Esophagus (tissue), 2 donors: Measurements from ENCODE around the gene TRIM38. TPM values are rescaled to one million over a fixed set of nuclear protein-coding genes. Genes with fewer than 3 reads are reported as not detected.
A peak's percentile ranks its signal among the peaks of the same experiment; 100 is the strongest.

Source experiments
- H3K27ac ChIP-seq, 2 donors: one replicate each; pipeline ENCODE4 v1.5.1; 2013; ENCODE audit warnings: low read depth in 2 of 2, mild to moderate bottlenecking in 2 of 2, inconsistent platforms in 1 of 2, low read length in 1 of 2, moderate library complexity in 1 of 2
- H3K27me3 ChIP-seq, 2 donors: one replicate each; pipeline ENCODE4 v1.6.1; 2013; ENCODE audit warnings: low read length in 2 of 2, control low read depth in 1 of 2, mild to moderate bottlenecking in 1 of 2; ENCODE audit not compliant: insufficient read depth in 2 of 2, control insufficient read depth in 1 of 2
- H3K36me3 ChIP-seq, 2 donors: one replicate each; pipeline ENCODE4 v1.6.1; 2013; ENCODE audit warnings: low read length in 1 of 2; ENCODE audit not compliant: control insufficient read depth in 2 of 2, insufficient read depth in 2 of 2
- H3K4me1 ChIP-seq, 2 donors: one replicate each; pipeline ENCODE4 v1.6.1; 2013; ENCODE audit warnings: low read length in 1 of 2; ENCODE audit not compliant: control insufficient read depth in 2 of 2, insufficient read depth in 2 of 2
- H3K4me3 ChIP-seq, 2 donors: one replicate each; pipeline ENCODE4 v1.5.1; 2013; ENCODE audit warnings: low read length in 2 of 2, mild to moderate bottlenecking in 2 of 2, low read depth in 1 of 2, moderate library complexity in 1 of 2
- H3K9me3 ChIP-seq, 2 donors: one replicate each; pipeline ENCODE4 v1.6.1; 2013; ENCODE audit warnings: mild to moderate bottlenecking in 2 of 2, low read depth in 1 of 2, low read length in 1 of 2, moderate library complexity in 1 of 2; ENCODE audit not compliant: control insufficient read depth in 2 of 2, insufficient read depth in 1 of 2
- WGBS, 2 donors: extraction: QIAGEN DNeasy Blood & Tissue Kit; methylation state at CpG; one replicate each; pipeline ENCODE4 v1.1.7; 2013; 5-methylcytosine and 5-hydroxymethylcytosine counted together
- polyA plus RNA-seq, 2 donors: library from polyadenylated mRNA; stranded (reverse); fragments of 200-250 nt; gene quantifications; one replicate each; pipeline ENCODE4 v1.2.3, GENCODE V29; 2013
- donor health status: healthy with polysubstance abuse.
- donor health status: Bipolar disorder and iron deficiency.

Gene TRIM38
- polyA plus RNA-seq, 2 donors, result 4.7 to 5.7 TPM

GRCh38 chr6:25963426-25964123 is 973 bp downstream of the TRIM38 start:
- 8 to 12% methylated on average over 6 of the region's 6 CpGs for WGBS, 2 donors
- no peaks in the 10 kb centered on the region for H3K27me3 ChIP-seq
- H3K9me3 ChIP-seq, result no peaks in the 10 kb centered on the region
- peak overlapping the region; percentile 29 to 88 for H3K4me3 ChIP-seq
- H3K36me3 ChIP-seq, result peaks cover 6 to 12% of the 10 kb centered on the region in 2 donors
- H3K27ac ChIP-seq, result peak overlapping the region; percentile 72 to 99
- H3K4me1 ChIP-seq, result peaks cover 3 to 4% of the 10 kb centered on the region in 2 donors

- Histone ChIP-seq H3K27me3 (no peaks in the 10 kb centered on the region), H3K4me1 (peaks cover 3 to 4% of the 10 kb centered on the region in 2 donors), H3K36me3 (peaks cover 6 to 12% of the 10 kb centered on the region in 2 donors), H3K9me3 (no peaks in the 10 kb centered on the region), H3K4me3 (no peak overlapping the region), H3K27ac (no peak overlapping the region)
- 97 to 98% methylated on average over 4 of the region's 4 CpGs for WGBS, 2 donors
Measured at GRCh38 chr6:25965058-25965457, 2.5 kb downstream of the TRIM38 start.

DNA sequence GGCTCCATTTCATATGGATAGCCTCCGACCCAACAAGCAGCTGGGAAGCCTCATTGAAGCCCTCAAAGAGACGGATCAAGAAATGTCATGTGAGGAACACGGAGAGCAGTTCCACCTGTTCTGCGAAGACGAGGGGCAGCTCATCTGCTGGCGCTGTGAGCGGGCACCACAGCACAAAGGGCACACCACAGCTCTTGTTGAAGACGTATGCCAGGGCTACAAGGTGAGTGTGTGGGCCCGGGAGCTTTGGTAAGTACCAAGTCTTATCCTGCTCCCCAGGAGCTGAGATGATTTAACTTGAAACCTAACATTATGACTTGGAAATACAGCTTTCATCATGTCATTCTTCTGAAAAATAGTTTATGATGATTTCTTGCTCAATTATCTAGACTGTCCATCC is 4.1 kb downstream of the TRIM38 start:
- H3K4me1 ChIP-seq, result peaks cover 3 to 4% of the 10 kb centered on the region in 2 donors
- WGBS, 2 donors, result 93 to 96% methylated on average over 9 of the region's 9 CpGs
- no peak overlapping the region for H3K27ac ChIP-seq
- no peaks in the 10 kb centered on the region for H3K9me3 ChIP-seq
- H3K4me3 ChIP-seq, result no peak overlapping the region
- no peaks in the 10 kb centered on the region for H3K27me3 ChIP-seq
- peaks cover 9 to 12% of the 10 kb centered on the region in 2 donors for H3K36me3 ChIP-seq

DNA sequence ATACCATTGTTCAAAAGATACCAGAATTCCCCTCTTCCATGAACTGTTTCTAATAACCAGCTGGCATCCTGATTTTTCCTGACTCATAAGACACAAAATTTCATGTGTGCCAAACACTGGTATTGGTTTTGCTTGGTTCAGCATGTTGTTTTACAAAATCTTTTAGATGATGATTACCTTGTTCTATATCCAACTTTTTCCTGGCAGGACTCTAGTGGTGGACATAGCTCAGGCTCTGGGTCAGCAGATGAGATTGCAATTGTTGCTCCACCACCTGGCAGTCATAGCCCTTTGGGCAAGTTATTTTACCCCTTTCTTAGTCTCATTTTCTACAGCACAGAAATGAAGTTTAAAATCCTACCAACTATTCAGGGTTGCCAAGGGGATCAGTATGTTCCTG is 6.2 kb downstream of the TRIM38 start:
- no peak overlapping the region for H3K4me3 ChIP-seq
- peaks cover 3 to 4% of the 10 kb centered on the region in 2 donors for H3K4me1 ChIP-seq
- H3K27ac ChIP-seq, result no peak overlapping the region
- H3K9me3 ChIP-seq, result no peaks in the 10 kb centered on the region
- H3K27me3 ChIP-seq, result no peaks in the 10 kb centered on the region
- peaks cover 14 to 20% of the 10 kb centered on the region in 2 donors for H3K36me3 ChIP-seq

DNA sequence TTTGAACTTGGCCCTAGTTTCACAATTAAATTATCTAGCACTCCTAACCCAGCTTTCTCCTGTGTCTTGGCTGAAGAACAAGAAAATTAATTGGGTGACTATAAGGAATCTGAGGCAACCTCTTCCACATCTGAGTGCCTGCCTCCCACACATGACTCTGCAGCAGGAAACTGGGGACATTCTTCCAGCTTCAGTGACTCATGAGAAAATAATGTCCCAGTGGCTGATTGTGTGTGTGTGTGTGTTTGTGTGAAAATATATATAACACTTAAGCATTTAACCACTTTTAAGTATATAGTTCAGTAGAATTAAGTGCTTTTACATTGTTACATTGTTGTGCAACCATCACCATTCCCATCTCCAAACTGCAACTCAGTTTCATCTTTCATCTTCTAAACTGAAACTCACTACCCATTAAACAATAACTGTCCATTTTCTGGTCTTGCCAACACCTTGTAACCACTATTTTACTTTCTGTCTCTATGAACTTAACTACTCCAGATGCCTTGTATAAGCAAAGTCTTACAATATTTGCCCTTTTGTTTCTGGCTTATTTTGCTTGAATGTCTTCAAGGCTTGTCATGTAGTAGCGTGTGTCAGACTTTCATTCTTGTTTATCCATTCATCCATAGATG is 8.7 kb downstream of the TRIM38 start:
- 94 to 95% methylated on average over 1 of the region's 1 CpG for WGBS, 2 donors
- Histone ChIP-seq H3K27ac (no peak overlapping the region), H3K4me1 (peaks cover 3 to 4% of the 10 kb centered on the region in 2 donors), H3K9me3 (no peaks in the 10 kb centered on the region), H3K27me3 (no peaks in the 10 kb centered on the region), H3K4me3 (no peak overlapping the region), H3K36me3 (peaks cover 22 to 26% of the 10 kb centered on the region in 2 donors)

GRCh38 chr6:25972128-25972527 is 9.5 kb downstream of the TRIM38 start:
- WGBS, 2 donors, result 81 to 90% methylated on average over 1 of the region's 1 CpG
- H3K36me3 ChIP-seq, result peaks cover 18 to 23% of the 10 kb centered on the region in 2 donors

GRCh38 chr6:25972902-25973301 is 10.3 kb downstream of the TRIM38 start:
- peaks cover 0 to 1% of the 10 kb centered on the region in 2 donors for H3K4me1 ChIP-seq
- H3K9me3 ChIP-seq, result no peaks in the 10 kb centered on the region
- H3K4me3 ChIP-seq, result no peak overlapping the region
- H3K27me3 ChIP-seq, result no peaks in the 10 kb centered on the region
- 82 to 84% methylated on average over 5 of the region's 5 CpGs for WGBS, 2 donors
- H3K36me3 ChIP-seq, result peaks cover 18 to 21% of the 10 kb centered on the region in 2 donors
- no peak overlapping the region for H3K27ac ChIP-seq

More at GRCh38 chr6:25972128-25972527, 9.5 kb downstream of the TRIM38 start:
- Histone ChIP-seq H3K4me3 (no peak overlapping the region), H3K9me3 (no peaks in the 10 kb centered on the region), H3K4me1 (peaks cover 0 to 3% of the 10 kb centered on the region in 2 donors), H3K27ac (no peak overlapping the region), H3K27me3 (no peaks in the 10 kb centered on the region)

DNA sequence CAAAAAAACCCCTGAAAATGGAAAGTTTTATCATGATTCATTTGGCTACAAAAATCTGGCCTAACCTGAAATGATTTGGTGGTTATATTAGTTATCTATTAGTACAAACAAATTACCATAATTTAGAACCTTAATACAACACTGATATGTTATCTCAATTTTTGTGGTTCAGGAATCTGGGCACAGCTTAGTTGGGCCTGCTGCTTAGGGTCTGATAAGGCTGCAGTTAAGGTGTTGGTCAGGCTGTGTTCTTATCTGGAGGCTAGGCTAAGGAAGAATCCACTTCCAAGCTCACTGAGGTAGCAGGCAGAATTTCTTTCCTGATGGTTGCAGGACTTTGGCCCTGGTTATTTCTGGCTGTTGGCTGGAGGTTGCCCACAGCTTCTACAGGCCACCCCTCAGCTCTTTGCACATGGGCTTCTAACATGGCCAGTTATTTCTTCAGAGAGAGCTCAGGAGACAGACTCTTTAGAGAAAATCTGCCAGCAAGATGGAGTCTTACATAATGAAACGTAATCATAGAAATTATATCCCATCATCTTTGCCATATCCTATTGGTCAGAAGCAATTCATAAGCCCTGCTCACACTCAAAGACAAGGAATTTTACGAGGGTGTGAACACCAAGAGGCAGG is 11.4 kb downstream of the TRIM38 start:
- H3K27ac ChIP-seq, result no peak overlapping the region

GRCh38 chr6:25975923-25976560 is 13.4 kb downstream of the TRIM38 start:
- Histone ChIP-seq H3K27me3 (no peaks in the 10 kb centered on the region), H3K27ac (no peak overlapping the region), H3K36me3 (peaks cover 18 to 23% of the 10 kb centered on the region in 2 donors), H3K4me3 (no peak overlapping the region), H3K4me1 (no peaks in the 10 kb centered on the region), H3K9me3 (no peaks in the 10 kb centered on the region)
- 90 to 95% methylated on average over 5 of the region's 5 CpGs for WGBS, 2 donors

More for the DNA sequence above, 11.4 kb downstream of the TRIM38 start:
- H3K4me1 ChIP-seq, result no peaks in the 10 kb centered on the region
- WGBS, 2 donors, result 92 to 96% methylated on average over 2 of the region's 2 CpGs
- H3K9me3 ChIP-seq, result no peaks in the 10 kb centered on the region
- no peak overlapping the region for H3K4me3 ChIP-seq
- no peaks in the 10 kb centered on the region for H3K27me3 ChIP-seq
- H3K36me3 ChIP-seq, result peaks cover 18 to 22% of the 10 kb centered on the region in 2 donors
